Prostate gland (tissue), 2 donors: ENCODE results near the gene CNTF. TPM values are rescaled to one million over a fixed set of nuclear protein-coding genes. Genes with fewer than 3 reads are reported as not detected.
A peak's percentile ranks its signal among the peaks of the same experiment; 100 is the strongest.

Experiments
- DNase-seq: peaks from one replicate; pipeline ENCODE4 v3.0.0-alpha.2; 2019; ENCODE audit warnings: low spot score
- H3K27ac ChIP-seq, 2 donors: fragments of 200-600 bp; sonication (generic); 2 replicates each; pipeline ENCODE4 v1.5.1; 2017 to 2019
- H3K27me3 ChIP-seq: fragments of 200-600 bp; sonication (generic); replicated peaks from 2 replicates; pipeline ENCODE4 v1.5.1; 2019; ENCODE audit not compliant: insufficient read depth
- H3K36me3 ChIP-seq, 2 donors: fragments of 200-600 bp; sonication (generic); 1 replicate in 1 of 2; 2 replicates in 1 of 2; pipeline versions ENCODE4 v1.5.1 to v1.8.1; 2017 to 2019
- H3K4me1 ChIP-seq: fragments of 200-600 bp; sonication (generic); replicated peaks from 2 replicates; pipeline ENCODE4 v1.5.1; 2019
- H3K4me3 ChIP-seq, 2 donors: fragments of 200-600 bp; sonication (generic); 2 replicates each; pipeline ENCODE4 v1.5.1; 2017 to 2019
- H3K9me3 ChIP-seq: fragments of 200-600 bp; sonication (generic); 2 replicates; pipeline ENCODE4 v1.5.1; 2017
- POLR2A ChIP-seq: fragments of 450-650 bp; IDR thresholded peaks from one replicate; pipeline ENCODE4 v1.6.1; 2016; ENCODE audit warnings: antibody characterized with exemption, mild to moderate bottlenecking
- POLR2AphosphoS5 ChIP-seq: sonication (generic); formaldehyde crosslinking; IDR thresholded peaks from one replicate; pipeline ENCODE4 v1.6.1; 2017; ENCODE audit warnings: antibody characterized with exemption
- WGBS: methylation state at CpG from one replicate; pipeline ENCODE4 v1.1.5; 2018; 5-methylcytosine and 5-hydroxymethylcytosine counted together
- intact Hi-C: fragments of 100-400 bp; cut with DNase I; formaldehyde crosslinking; loops from one replicate; pipeline ENCODE4 v1.14.2; 2022
- total RNA-seq, 2 donors: library from RNA; depleted of rRNA; stranded (reverse); fragments of >200 nt; gene quantifications; one replicate each; pipeline ENCODE4 v1.1.0, GENCODE V29; 2016
- TF ChIP-seq, protein P1 (sequence below), 4 experiments: fragments of 200-600 bp in 2 of 4; fragments of 450-650 bp in 2 of 4; sonication (generic) in 2 of 4; IDR thresholded peaks; 1 replicate in 3 of 4; 2 replicates in 1 of 4; pipeline ENCODE4 v1.5.1; 2016 to 2019; ENCODE audit warnings: antibody characterized with exemption in 4 of 4, mild to moderate bottlenecking in 2 of 4, moderate library complexity in 2 of 4

Gene CNTF
- total RNA-seq, 2 donors from 2014 or later, result 0.74 TPM; not detected in 1

DNA sequence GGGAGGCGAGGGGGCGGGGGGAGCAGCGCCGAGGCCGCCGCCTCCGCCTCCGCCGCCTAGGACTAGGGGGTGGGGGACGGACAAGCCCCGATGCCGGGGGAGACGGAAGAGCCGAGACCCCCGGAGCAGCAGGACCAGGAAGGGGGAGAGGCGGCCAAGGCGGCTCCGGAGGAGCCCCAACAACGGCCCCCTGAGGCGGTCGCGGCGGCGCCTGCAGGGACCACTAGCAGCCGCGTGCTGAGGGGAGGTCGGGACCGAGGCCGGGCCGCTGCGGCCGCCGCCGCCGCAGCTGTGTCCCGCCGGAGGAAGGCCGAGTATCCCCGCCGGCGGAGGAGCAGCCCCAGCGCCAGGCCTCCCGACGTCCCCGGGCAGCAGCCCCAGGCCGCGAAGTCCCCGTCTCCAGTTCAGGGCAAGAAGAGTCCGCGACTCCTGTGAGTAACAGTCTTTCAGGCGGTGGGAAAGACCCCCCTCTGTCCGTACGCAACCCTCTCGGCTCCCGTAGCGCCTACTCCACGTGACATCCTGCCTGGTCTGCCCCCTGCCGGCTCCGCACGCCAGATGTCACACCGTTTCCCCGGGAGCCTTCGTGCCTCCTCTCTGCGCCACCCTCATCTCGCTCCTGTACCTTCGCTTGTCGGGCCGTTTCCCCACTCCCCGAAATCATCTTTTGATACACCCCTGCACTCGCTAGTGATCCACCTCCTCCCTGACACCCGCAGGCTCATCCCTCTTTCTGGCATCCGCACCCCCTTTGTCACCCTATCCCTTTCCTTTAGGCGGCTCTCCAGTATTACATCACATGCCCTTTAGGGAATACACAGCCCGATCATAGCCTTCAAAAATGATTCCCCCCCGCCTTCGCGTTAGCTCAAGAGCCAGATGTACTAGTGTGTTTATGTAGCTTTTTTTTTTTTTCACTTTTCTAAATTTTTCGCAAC lies 43.0 kb upstream of the CNTF start:
- Histone ChIP-seq H3K27me3 (no peaks in the 10 kb centered on the region), H3K36me3 (no peaks in the 10 kb centered on the region), H3K9me3 (no peaks in the 10 kb centered on the region), H3K4me1 (peaks cover 3% of the 10 kb centered on the region), H3K4me3 (peak overlapping the region; percentile 98), H3K27ac (peak overlapping the region; percentile 100)
- WGBS, result under 1% methylated on average over 74 of the region's 78 CpGs
- DNase-seq, result peak; percentile 88
- TF ChIP-seq, protein P1, sequence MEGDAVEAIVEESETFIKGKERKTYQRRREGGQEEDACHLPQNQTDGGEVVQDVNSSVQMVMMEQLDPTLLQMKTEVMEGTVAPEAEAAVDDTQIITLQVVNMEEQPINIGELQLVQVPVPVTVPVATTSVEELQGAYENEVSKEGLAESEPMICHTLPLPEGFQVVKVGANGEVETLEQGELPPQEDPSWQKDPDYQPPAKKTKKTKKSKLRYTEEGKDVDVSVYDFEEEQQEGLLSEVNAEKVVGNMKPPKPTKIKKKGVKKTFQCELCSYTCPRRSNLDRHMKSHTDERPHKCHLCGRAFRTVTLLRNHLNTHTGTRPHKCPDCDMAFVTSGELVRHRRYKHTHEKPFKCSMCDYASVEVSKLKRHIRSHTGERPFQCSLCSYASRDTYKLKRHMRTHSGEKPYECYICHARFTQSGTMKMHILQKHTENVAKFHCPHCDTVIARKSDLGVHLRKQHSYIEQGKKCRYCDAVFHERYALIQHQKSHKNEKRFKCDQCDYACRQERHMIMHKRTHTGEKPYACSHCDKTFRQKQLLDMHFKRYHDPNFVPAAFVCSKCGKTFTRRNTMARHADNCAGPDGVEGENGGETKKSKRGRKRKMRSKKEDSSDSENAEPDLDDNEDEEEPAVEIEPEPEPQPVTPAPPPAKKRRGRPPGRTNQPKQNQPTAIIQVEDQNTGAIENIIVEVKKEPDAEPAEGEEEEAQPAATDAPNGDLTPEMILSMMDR (IDR thresholded peaks at IDR 0.05), result peak; percentile 81 to 96 (median 92)
- peak; percentile 90 for TF ChIP-seq POLR2AphosphoS5
- peak; percentile 34 for TF ChIP-seq POLR2A
- intact Hi-C loops, result loop anchor here (5.0 to 10.0 kb wide), 2 partner anchors 563 to 1255 kb away; partner anchors contain the start of genes FAM111A and TNKS1BP1

DNA sequence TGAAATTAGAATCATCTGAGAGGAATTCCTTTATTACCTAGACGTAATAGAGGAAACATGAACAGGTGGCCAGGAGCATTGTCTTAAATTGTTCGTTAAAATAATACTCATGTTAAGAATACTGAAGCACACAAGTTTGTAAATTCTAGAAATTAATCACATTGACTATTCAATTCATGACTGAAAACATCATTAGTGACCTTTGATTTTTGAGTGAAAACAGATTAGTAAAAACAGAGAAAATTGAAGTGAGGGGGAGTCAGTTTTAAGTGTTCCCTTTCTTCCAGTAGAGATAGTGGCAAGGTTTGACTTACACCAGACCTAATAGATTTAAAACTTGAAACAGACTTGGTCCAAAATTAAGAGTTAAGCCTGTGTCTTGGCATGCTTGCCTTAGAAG lies 42.2 kb upstream of the CNTF start:
- intact Hi-C loops, result no loop called here
- Histone ChIP-seq H3K4me3 (peak overlapping the region; percentile 98), H3K27ac (peak overlapping the region; percentile 100), H3K36me3 (no peaks in the 10 kb centered on the region), H3K27me3 (no peaks in the 10 kb centered on the region), H3K4me1 (peaks cover 3% of the 10 kb centered on the region), H3K9me3 (no peaks in the 10 kb centered on the region)
- TF ChIP-seq POLR2A, result no peak
- TF ChIP-seq, protein P1 (IDR thresholded peaks at IDR 0.05), result no peak
- TF ChIP-seq POLR2AphosphoS5, result no peak
- WGBS, result 6% methylated on average over 2 of the region's 2 CpGs
- DNase-seq, result no peak

DNA sequence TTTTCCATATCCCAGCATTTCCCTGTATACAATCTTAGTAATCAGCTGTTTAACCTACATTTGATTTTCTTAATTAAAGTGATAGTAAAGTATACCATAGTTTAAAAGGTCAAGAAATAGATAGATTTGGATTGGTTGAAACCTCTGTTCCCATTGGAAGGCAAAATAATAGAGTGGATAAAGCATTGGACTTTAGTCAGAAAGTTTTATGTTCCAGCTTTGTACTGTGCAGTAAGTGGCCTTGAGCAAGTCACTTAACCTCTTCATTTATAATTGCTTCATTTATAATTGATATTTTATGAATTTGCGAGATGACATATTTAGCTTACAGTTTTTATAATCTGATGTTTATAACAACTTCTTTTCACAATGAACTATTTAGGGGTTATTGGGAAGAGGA lies 40.0 kb upstream of the CNTF start:
- DNase-seq, result no peak
- Histone ChIP-seq H3K4me3 (no peak overlapping the region), H3K27ac (no peak overlapping the region), H3K4me1 (no peaks in the 10 kb centered on the region), H3K9me3 (no peaks in the 10 kb centered on the region), H3K36me3 (no peaks in the 10 kb centered on the region), H3K27me3 (no peaks in the 10 kb centered on the region)
- intact Hi-C loops, result no loop called here
- WGBS, result 91% methylated on average over 1 of the region's 1 CpG
- TF ChIP-seq POLR2AphosphoS5, result no peak
- TF ChIP-seq POLR2A, result no peak
- TF ChIP-seq, protein P1 (IDR thresholded peaks at IDR 0.05), result no peak

DNA sequence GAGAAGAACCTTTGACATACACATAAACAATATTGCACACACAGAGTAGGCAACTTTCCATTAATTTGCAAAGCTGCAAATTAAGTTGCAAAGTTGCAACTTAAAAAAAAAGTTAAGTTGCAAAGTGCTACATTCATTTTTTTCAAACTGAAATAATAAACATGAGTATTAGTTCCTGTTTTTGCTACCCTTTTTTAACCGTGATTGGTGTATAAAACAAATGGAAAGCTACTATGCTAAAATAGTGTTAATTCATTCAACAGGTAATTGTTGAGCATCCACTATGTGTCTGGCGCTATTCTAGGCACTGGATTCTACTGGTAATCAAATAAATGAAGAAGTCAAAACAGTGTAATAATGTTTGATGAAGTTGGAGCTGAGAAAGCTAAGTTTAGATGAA lies 35.5 kb upstream of the CNTF start:
- intact Hi-C loops, result no loop called here
- no peak overlapping the region for H3K27ac ChIP-seq
- H3K9me3 ChIP-seq, result no peaks in the 10 kb centered on the region
- no peak overlapping the region for H3K4me3 ChIP-seq
- DNase-seq, result no peak
- no peaks in the 10 kb centered on the region for H3K36me3 ChIP-seq
- 89% methylated on average over 2 of the region's 2 CpGs for WGBS
- no peaks in the 10 kb centered on the region for H3K4me1 ChIP-seq
- TF ChIP-seq, protein P1 (IDR thresholded peaks at IDR 0.05), result no peak
- TF ChIP-seq POLR2AphosphoS5 (no peak), POLR2A (no peak)
- no peaks in the 10 kb centered on the region for H3K27me3 ChIP-seq
